ENCODE data around the gene MITF. TPM values are rescaled to one million over a fixed set of nuclear protein-coding genes. Genes with fewer than 3 reads are reported as not detected.
A peak's percentile ranks its signal among the peaks of the same experiment; 100 is the strongest.

MITF gene
- total RNA-seq, 1 experiment from 2014 or later = 1.9 TPM

- intact Hi-C loops (cut with micrococcal nuclease) = no loop called here
- DNase-seq (ENCODE audit: low read depth, low spot score) (no peak), ATAC-seq (no peak)
- Histone ChIP-seq H3K27me3 (ENCODE audit: insufficient read depth, low read length) (peaks cover 9% of the 10 kb centered on the region; the same call in 1 of the 2 replicates), H4K20me1 (ENCODE audit: insufficient read depth) (no peaks in the 10 kb centered on the region), H3K9me2 (ENCODE audit: insufficient read depth) (no peaks in the 10 kb centered on the region), H3K9ac (ENCODE audit: low read length) (no peak overlapping the region), H3K79me2 (ENCODE audit: insufficient read depth, low read length) (no peaks in the 10 kb centered on the region), H3K4me1 (ENCODE audit: control insufficient read depth in 1 of 2, insufficient read depth in 2 of 2, low read length in 2 of 2) (peaks cover 0 to 18% of the 10 kb centered on the region in 2 experiments; a peak in 2 of 4 replicates), H3K36me3 (ENCODE audit: control insufficient read depth in 1 of 2, insufficient read depth in 2 of 2, low read length in 2 of 2) (no peaks in the 10 kb centered on the region), H3K9me3 (ENCODE audit: control insufficient read depth in 1 of 2, insufficient read depth in 1 of 2, low read depth in 1 of 2, low read length in 2 of 2) (no peaks in the 10 kb centered on the region), H2AFZ (ENCODE audit: low read depth, low read length, poor library complexity, severe bottlenecking) (peak overlapping the region; percentile 77), H3K4me3 (replicated peaks in 1 of 2; ENCODE audit: low read depth in 1 of 2, low read length in 2 of 2) (peak overlapping the region; percentile 13 to 66), H3K4me2 (ENCODE audit: low read length) (peak overlapping the region; percentile 90), H3K27ac (ENCODE audit: low read depth, low read length) (no peak overlapping the region)
- ChIA-PET POLR2A (interaction anchor here (1.0 kb wide), 1 partner anchor 18 kb away, joined by 4 read pairs; no protein-coding TSS in a partner anchor), RAD21 (ENCODE audit: low non-redundant PET in 1 of 2, low total read pairs in 2 of 2, uncharacterized antibody in 2 of 2, unreplicated experiment in 2 of 2) (no interaction called here), CTCF (no interaction called here)
- TF ChIP-seq TCF7L2 (IDR thresholded peaks at IDR 0.05; ENCODE audit: borderline replicate concordance, extremely low read depth, insufficient read depth, insufficient read length) (no peak), REST (IDR thresholded peaks at IDR 0.05; ENCODE audit: low read depth) (no peak), CBX3 (IDR thresholded peaks at IDR 0.05; ENCODE audit: low read depth) (no peak), SIN3A (IDR thresholded peaks at IDR 0.05; ENCODE audit: low read depth) (no peak), CEBPB (IDR thresholded peaks at IDR 0.05; ENCODE audit: low read depth) (no peak), RAD21 (IDR thresholded peaks at IDR 0.05; ENCODE audit: low read depth) (no peak)
- BruUV-seq (replicated peaks) = no TSS peak
These were observed 433 bp upstream of the MITF start for GRCh38 chr3:69738859-69739203.

Data from HCT116 (cell line).